Measurements from ENCODE around the gene NPAS2.

Gene NPAS2

GRCh38 chr2:100852447-100852846, 32.5 kb downstream of the NPAS2 start:
- no peak for DNase-seq (ENCODE audit: low read depth)
- no peak overlapping the region for H3K4me3 ChIP-seq (ENCODE audit: low read depth, low read length)
- TF ChIP-seq CTCF (IDR thresholded peaks at IDR 0.05; ENCODE audit: insufficient read depth, low read depth, low read length, missing control alignments) = no peak

- no peak overlapping the region for H3K4me3 ChIP-seq (ENCODE audit: low read depth, low read length)
- TF ChIP-seq CTCF (IDR thresholded peaks at IDR 0.05; ENCODE audit: insufficient read depth, low read depth, low read length, missing control alignments) = no peak
- no peak for DNase-seq (ENCODE audit: low read depth)
Observed at GRCh38 chr2:100852999-100853908, 33.3 kb downstream of the NPAS2 start.

GRCh38 chr2:100853909-100854810, 34.2 kb downstream of the NPAS2 start:
- H3K4me3 ChIP-seq (ENCODE audit: low read depth, low read length) = no peak overlapping the region
- no peak for DNase-seq (ENCODE audit: low read depth)
- no peak for TF ChIP-seq CTCF (IDR thresholded peaks at IDR 0.05; ENCODE audit: insufficient read depth, low read depth, low read length, missing control alignments)

- no peak for DNase-seq (ENCODE audit: low read depth)
- no peak for TF ChIP-seq CTCF (IDR thresholded peaks at IDR 0.05; ENCODE audit: insufficient read depth, low read depth, low read length, missing control alignments)
- no peak overlapping the region for H3K4me3 ChIP-seq (ENCODE audit: low read depth, low read length)
Observed at GRCh38 chr2:100855084-100855483, 35.1 kb downstream of the NPAS2 start.

- no peak overlapping the region for H3K4me3 ChIP-seq (ENCODE audit: low read depth, low read length)
- TF ChIP-seq CTCF (IDR thresholded peaks at IDR 0.05; ENCODE audit: insufficient read depth, low read depth, low read length, missing control alignments) = no peak
- no peak for DNase-seq (ENCODE audit: low read depth)
Observed at GRCh38 chr2:100855606-100856005, 35.7 kb downstream of the NPAS2 start.

- no peak for DNase-seq (ENCODE audit: low read depth)
- no peak for TF ChIP-seq CTCF (IDR thresholded peaks at IDR 0.05; ENCODE audit: insufficient read depth, low read depth, low read length, missing control alignments)
- no peak overlapping the region for H3K4me3 ChIP-seq (ENCODE audit: low read depth, low read length)
Observed at GRCh38 chr2:100856732-100857131, 36.8 kb downstream of the NPAS2 start.

Data from GM12865 (cell line).